H9 (cell line): ENCODE measurements around the gene EPHB2. TPM values are rescaled to one million over a fixed set of nuclear protein-coding genes. Genes with fewer than 3 reads are reported as not detected.

Experiments
- DNase-seq: peaks from one replicate; pipeline ENCODE4 v3.0.0-alpha.2; 2017
- H2AFZ ChIP-seq: one replicate; pipeline ENCODE4 v1.6.1; 2013; ENCODE audit warnings: mild to moderate bottlenecking, low read length, control low read depth, moderate library complexity
- H2AK5ac ChIP-seq: 2 replicates; pipeline ENCODE4 v1.6.1; 2013; ENCODE audit warnings: low read length, control low read depth, mixed read lengths; ENCODE audit not compliant: insufficient read length
- H2BK120ac ChIP-seq: one replicate; pipeline ENCODE4 v1.6.1; 2013; ENCODE audit warnings: low read depth, mild to moderate bottlenecking, low read length, control low read depth, inconsistent platforms; ENCODE audit not compliant: poor library complexity, severe bottlenecking
- H2BK12ac ChIP-seq: 2 replicates; pipeline ENCODE4 v1.6.1; 2013; ENCODE audit warnings: low read length, control low read depth, mixed read lengths, low read depth; ENCODE audit not compliant: insufficient read length
- H2BK15ac ChIP-seq: 2 replicates; pipeline ENCODE4 v1.6.1; 2013; ENCODE audit warnings: low read depth, low read length, control low read depth
- H2BK20ac ChIP-seq: one replicate; pipeline ENCODE4 v1.6.1; 2013; ENCODE audit warnings: low read depth, mild to moderate bottlenecking, low read length, control low read depth, inconsistent platforms; ENCODE audit not compliant: poor library complexity, severe bottlenecking
- H2BK5ac ChIP-seq: 2 replicates; pipeline ENCODE4 v1.6.1; 2013; ENCODE audit warnings: low read length, control low read depth, mixed read lengths; ENCODE audit not compliant: insufficient read length
- H3K14ac ChIP-seq: 2 replicates; pipeline ENCODE4 v1.6.1; 2013; ENCODE audit warnings: low read length, control low read depth; ENCODE audit not compliant: insufficient read depth
- H3K18ac ChIP-seq: 2 replicates; pipeline ENCODE4 v1.6.1; 2013; ENCODE audit warnings: low read depth, mild to moderate bottlenecking, mixed read lengths, low read length, control low read depth; ENCODE audit not compliant: insufficient read length
- H3K23ac ChIP-seq: 2 replicates; pipeline ENCODE4 v1.6.1; 2013; ENCODE audit warnings: low read length, control low read depth, mixed read lengths, low read depth; ENCODE audit not compliant: insufficient read length
- H3K23me2 ChIP-seq: 2 replicates; pipeline ENCODE4 v1.6.1; 2013; ENCODE audit warnings: low read depth, mild to moderate bottlenecking, mixed read lengths, low read length, control low read depth; ENCODE audit not compliant: insufficient read length, poor library complexity, severe bottlenecking
- H3K27ac ChIP-seq: 2 replicates; pipeline ENCODE4 v1.5.1; 2013; ENCODE audit warnings: low read length, control low read depth, mixed read lengths, low read depth; ENCODE audit not compliant: insufficient read length
- H3K27me3 ChIP-seq: 2 replicates; pipeline ENCODE4 v1.6.1; 2013; ENCODE audit warnings: low read length, control low read depth, inconsistent platforms; ENCODE audit not compliant: insufficient read depth
- H3K4ac ChIP-seq: 2 replicates; pipeline ENCODE4 v1.6.1; 2013; ENCODE audit warnings: low read depth, mild to moderate bottlenecking, control low read depth, inconsistent platforms, low read length, moderate library complexity
- H3K4me1 ChIP-seq: 2 replicates; pipeline ENCODE4 v1.6.1; 2013; ENCODE audit warnings: low read length, control low read depth, inconsistent platforms; ENCODE audit not compliant: insufficient read depth
- H3K4me2 ChIP-seq: 2 replicates; pipeline ENCODE4 v1.6.1; 2013; ENCODE audit warnings: low read length, control low read depth, mixed read lengths; ENCODE audit not compliant: insufficient read length, insufficient read depth
- H3K56ac ChIP-seq: 2 replicates; pipeline ENCODE4 v1.6.1; 2013; ENCODE audit warnings: low read depth, mild to moderate bottlenecking, mixed read lengths, low read length, control low read depth; ENCODE audit not compliant: insufficient read length
- H3K79me1 ChIP-seq: 2 replicates; pipeline ENCODE4 v1.6.1; 2013; ENCODE audit warnings: low read depth, mild to moderate bottlenecking, moderate library complexity, low read length, control low read depth, inconsistent platforms; ENCODE audit not compliant: insufficient read depth, poor library complexity, severe bottlenecking
- H3K79me2 ChIP-seq: 2 replicates; pipeline ENCODE4 v1.6.1; 2013; ENCODE audit warnings: low read length, control low read depth, inconsistent platforms; ENCODE audit not compliant: insufficient read depth
- H3K9ac ChIP-seq: 2 replicates; pipeline ENCODE4 v1.6.1; 2013; ENCODE audit warnings: low read length, control low read depth, mixed read lengths; ENCODE audit not compliant: insufficient read length; ENCODE audit errors: extremely low read depth
- H3K9me3 ChIP-seq: one replicate; pipeline ENCODE4 v1.6.1; 2013; ENCODE audit warnings: low read depth, low read length, inconsistent platforms; ENCODE audit not compliant: control insufficient read depth
- H3T11ph ChIP-seq: one replicate; pipeline ENCODE4 v1.6.1; 2013; ENCODE audit warnings: mild to moderate bottlenecking, low read length, control low read depth, inconsistent platforms
- H4K20me1 ChIP-seq: one replicate; pipeline ENCODE4 v1.6.1; 2013; ENCODE audit not compliant: control insufficient read depth, insufficient read length, insufficient read depth
- H4K5ac ChIP-seq: 2 replicates; pipeline ENCODE4 v1.6.1; 2013; ENCODE audit warnings: low read depth, mild to moderate bottlenecking, mixed read lengths, low read length, control low read depth; ENCODE audit not compliant: insufficient read length
- H4K8ac ChIP-seq: replicated peaks from 2 replicates; pipeline ENCODE4 v1.6.1; 2013; ENCODE audit warnings: low read length, control low read depth, mixed read lengths, low read depth; ENCODE audit not compliant: insufficient read length
- H4K91ac ChIP-seq: 2 replicates; pipeline ENCODE4 v1.6.1; 2013; ENCODE audit warnings: low read depth, mild to moderate bottlenecking, moderate library complexity, mixed read lengths, low read length, control low read depth; ENCODE audit not compliant: insufficient read length
- H3K27ac Mint-ChIP-seq, 3 experiments: 2 replicates in 2 of 3; 3 replicates in 1 of 3; pipeline ENCODE4 v1.8.0; 2020 to 2021; ENCODE audit warnings: mixed read lengths in 3 of 3, mild to moderate bottlenecking in 1 of 3, moderate library complexity in 1 of 3
- H3K27me3 Mint-ChIP-seq: 2 replicates; pipeline ENCODE4 v1.8.0; 2021; ENCODE audit warnings: low read depth, mild to moderate bottlenecking, moderate library complexity, mixed read lengths
- H3K36me3 Mint-ChIP-seq, 3 experiments: 2 replicates in 2 of 3; 3 replicates in 1 of 3; pipeline ENCODE4 v1.8.0; 2020 to 2021; ENCODE audit warnings: low read depth in 3 of 3, mixed read lengths in 3 of 3; ENCODE audit not compliant: insufficient read depth in 1 of 3
- H3K4me1 Mint-ChIP-seq, 2 experiments: 2 replicates each; pipeline ENCODE4 v1.8.0; 2020; ENCODE audit warnings: mixed read lengths in 2 of 2
- H3K4me3 Mint-ChIP-seq, 2 experiments: 2 replicates in 1 of 2; 3 replicates in 1 of 2; pipeline ENCODE4 v1.8.0; 2020 to 2021; ENCODE audit warnings: mild to moderate bottlenecking in 2 of 2, mixed read lengths in 2 of 2, moderate library complexity in 1 of 2
- H3K9me3 Mint-ChIP-seq, 2 experiments: 2 replicates in 1 of 2; 3 replicates in 1 of 2; pipeline ENCODE4 v1.8.0; 2020; ENCODE audit warnings: mild to moderate bottlenecking in 2 of 2, mixed read lengths in 2 of 2, moderate library complexity in 1 of 2
- WGBS: extraction: QIAGEN DNeasy Blood & Tissue Kit; methylation state at CpG from one replicate; pipeline ENCODE4 v1.1.7; 2013; ENCODE audit warnings: missing lambda C conversion rate, low lambda C conversion rate, mixed read lengths; ENCODE audit not compliant: insufficient read length; ENCODE audit errors: extremely low coverage; 5-methylcytosine and 5-hydroxymethylcytosine counted together
- total RNA-seq: library from RNA; stranded (reverse); gene quantifications from 2 replicates; pipeline ENCODE4 v1.2.1, GENCODE V29; 2021
- TF ChIP-seq, protein P1 (sequence below): fragments of 200-600 bp; sonication (generic); conservative IDR thresholded peaks from 3 replicates; pipeline ENCODE4 v1.8.0; 2021; ENCODE audit warnings: antibody characterized with exemption, mild to moderate bottlenecking

The EPHB2 gene
- total RNA-seq, 1 experiment from 2014 or later: 9.5 TPM

DNA sequence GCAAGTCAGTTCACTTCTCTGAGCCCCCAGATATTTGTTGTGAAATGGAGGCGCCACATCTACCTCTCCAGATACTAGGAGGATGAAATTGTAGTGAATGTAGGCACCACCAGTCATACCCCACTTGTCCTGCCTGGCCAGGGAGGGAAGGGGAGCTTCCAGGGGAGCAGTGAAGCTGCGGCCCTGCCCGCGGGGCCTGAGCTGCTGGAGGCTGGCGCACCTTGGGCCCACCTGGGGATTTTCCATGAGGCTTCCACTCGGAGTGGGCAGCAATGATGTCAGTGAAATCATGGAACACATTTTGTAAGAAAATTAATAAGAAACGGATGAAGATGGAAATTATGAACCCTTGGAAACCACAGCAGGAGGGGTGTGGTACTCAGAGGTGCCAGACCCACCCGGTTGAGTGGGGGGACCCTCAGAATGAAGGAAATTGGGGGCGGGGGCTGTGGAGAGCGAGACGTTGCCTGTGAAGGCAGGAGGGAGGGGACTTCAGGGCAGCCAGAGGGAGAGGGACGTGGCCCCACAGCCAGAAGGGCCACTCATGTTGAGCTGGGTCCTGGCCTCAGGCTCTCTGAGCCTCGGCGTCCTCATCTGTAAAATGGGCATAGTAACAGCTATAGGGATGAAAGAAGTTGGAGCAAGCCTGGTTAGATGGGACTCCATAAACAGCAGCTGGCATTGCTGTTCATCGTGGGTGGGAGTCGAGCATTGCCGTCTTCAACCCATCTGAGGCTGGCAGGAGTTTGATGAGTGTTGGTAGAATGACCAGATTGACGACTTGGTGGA, 101.6 kb downstream of the EPHB2 start:
- no peak overlapping the region for H2AFZ ChIP-seq
- Mint-ChIP-seq H3K4me1 (peaks cover 0 to 15% of the 10 kb centered on the region in 2 experiments; a peak in 2 of 4 replicates), H3K4me3 (no peak overlapping the region), H3K27me3 (no peaks in the 10 kb centered on the region), H3K36me3 (no peaks in the 10 kb centered on the region), H3K9me3 (no peaks in the 10 kb centered on the region), H3K27ac (no peak overlapping the region; a peak in 1 of 7 replicates)
- no peak overlapping the region for H3K18ac ChIP-seq
- no peaks in the 10 kb centered on the region for H3K4me1 ChIP-seq
- no CpG with 5 or more reads among the region's 18 CpGs for WGBS
- no peaks in the 10 kb centered on the region for H3K79me2 ChIP-seq
- H4K91ac ChIP-seq: no peak overlapping the region
- DNase-seq: no peak
- no peak overlapping the region for H3K23ac ChIP-seq
- no peak overlapping the region for H3K4ac ChIP-seq
- H3K56ac ChIP-seq: no peak overlapping the region
- no peak overlapping the region for H2AK5ac ChIP-seq
- no peak overlapping the region for H4K8ac ChIP-seq
- H4K20me1 ChIP-seq: no peaks in the 10 kb centered on the region
- no peak overlapping the region for H2BK15ac ChIP-seq
- H3K9ac ChIP-seq: no peak overlapping the region
- no peak overlapping the region for H2BK5ac ChIP-seq
- no peak overlapping the region for H3T11ph ChIP-seq
- no peaks in the 10 kb centered on the region for H3K79me1 ChIP-seq
- peak overlapping the region; percentile 23; the same call in 1 of the 2 replicates for H3K14ac ChIP-seq
- H3K27ac ChIP-seq: no peak overlapping the region
- H2BK20ac ChIP-seq: no peak overlapping the region
- H2BK120ac ChIP-seq: no peak overlapping the region
- no peak overlapping the region for H3K4me2 ChIP-seq
- no peaks in the 10 kb centered on the region for H3K27me3 ChIP-seq
- H3K23me2 ChIP-seq: no peaks in the 10 kb centered on the region
- TF ChIP-seq, protein P1, sequence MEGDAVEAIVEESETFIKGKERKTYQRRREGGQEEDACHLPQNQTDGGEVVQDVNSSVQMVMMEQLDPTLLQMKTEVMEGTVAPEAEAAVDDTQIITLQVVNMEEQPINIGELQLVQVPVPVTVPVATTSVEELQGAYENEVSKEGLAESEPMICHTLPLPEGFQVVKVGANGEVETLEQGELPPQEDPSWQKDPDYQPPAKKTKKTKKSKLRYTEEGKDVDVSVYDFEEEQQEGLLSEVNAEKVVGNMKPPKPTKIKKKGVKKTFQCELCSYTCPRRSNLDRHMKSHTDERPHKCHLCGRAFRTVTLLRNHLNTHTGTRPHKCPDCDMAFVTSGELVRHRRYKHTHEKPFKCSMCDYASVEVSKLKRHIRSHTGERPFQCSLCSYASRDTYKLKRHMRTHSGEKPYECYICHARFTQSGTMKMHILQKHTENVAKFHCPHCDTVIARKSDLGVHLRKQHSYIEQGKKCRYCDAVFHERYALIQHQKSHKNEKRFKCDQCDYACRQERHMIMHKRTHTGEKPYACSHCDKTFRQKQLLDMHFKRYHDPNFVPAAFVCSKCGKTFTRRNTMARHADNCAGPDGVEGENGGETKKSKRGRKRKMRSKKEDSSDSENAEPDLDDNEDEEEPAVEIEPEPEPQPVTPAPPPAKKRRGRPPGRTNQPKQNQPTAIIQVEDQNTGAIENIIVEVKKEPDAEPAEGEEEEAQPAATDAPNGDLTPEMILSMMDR: no peak
- H3K9me3 ChIP-seq: no peaks in the 10 kb centered on the region
- H2BK12ac ChIP-seq: no peak overlapping the region
- H4K5ac ChIP-seq: no peak overlapping the region
